WI38 (cell line): ENCODE data around the gene PLEKHM3.

Experiments
- H3K4me3 ChIP-seq: 2 replicates; pipeline ENCODE4 v1.5.1; 2011; ENCODE audit warnings: low read depth, mild to moderate bottlenecking, control low read depth, low read length
- TF ChIP-seq, protein P1 (sequence below): IDR thresholded peaks from 2 replicates; pipeline ENCODE4 v1.5.1; 2012; ENCODE audit warnings: low read depth, mild to moderate bottlenecking, control low read depth, low read length

PLEKHM3 gene

DNA sequence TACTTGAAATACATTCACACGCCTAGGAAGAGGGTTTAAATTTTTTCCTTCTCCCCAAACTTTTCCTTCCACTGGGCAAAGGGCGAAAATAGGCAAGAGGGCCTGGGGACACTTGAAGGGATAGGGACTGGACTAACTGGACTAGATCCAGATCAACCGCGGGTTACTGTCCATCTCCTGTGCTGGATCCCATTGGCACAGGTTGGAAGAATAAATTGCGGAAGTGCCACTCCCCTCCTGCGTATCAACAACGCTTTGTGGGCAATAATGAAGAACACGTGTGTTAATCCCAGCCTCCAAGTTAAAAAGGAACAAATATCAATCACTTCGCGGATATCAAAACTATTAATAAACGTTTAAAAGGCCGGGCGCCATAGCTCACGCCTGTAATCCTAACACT is 253.9 kb downstream of the PLEKHM3 start:
- no peak overlapping the region for H3K4me3 ChIP-seq
- TF ChIP-seq, protein P1, sequence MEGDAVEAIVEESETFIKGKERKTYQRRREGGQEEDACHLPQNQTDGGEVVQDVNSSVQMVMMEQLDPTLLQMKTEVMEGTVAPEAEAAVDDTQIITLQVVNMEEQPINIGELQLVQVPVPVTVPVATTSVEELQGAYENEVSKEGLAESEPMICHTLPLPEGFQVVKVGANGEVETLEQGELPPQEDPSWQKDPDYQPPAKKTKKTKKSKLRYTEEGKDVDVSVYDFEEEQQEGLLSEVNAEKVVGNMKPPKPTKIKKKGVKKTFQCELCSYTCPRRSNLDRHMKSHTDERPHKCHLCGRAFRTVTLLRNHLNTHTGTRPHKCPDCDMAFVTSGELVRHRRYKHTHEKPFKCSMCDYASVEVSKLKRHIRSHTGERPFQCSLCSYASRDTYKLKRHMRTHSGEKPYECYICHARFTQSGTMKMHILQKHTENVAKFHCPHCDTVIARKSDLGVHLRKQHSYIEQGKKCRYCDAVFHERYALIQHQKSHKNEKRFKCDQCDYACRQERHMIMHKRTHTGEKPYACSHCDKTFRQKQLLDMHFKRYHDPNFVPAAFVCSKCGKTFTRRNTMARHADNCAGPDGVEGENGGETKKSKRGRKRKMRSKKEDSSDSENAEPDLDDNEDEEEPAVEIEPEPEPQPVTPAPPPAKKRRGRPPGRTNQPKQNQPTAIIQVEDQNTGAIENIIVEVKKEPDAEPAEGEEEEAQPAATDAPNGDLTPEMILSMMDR: no peak
